ENCODE results near the gene PGP.
A peak's percentile ranks its signal among the peaks of the same experiment; 100 is the strongest.

Gene PGP

GRCh38 chr16:2212362-2213324 lies 2.0 kb downstream of the PGP start:
- TF ChIP-seq CTCF (IDR thresholded peaks at IDR 0.05; ENCODE audit: borderline replicate concordance, extremely low read depth, low read length, poor library complexity, severe bottlenecking) (no peak), EZH2 (IDR thresholded peaks at IDR 0.05; ENCODE audit: borderline replicate concordance, low read depth, low read length, severe bottlenecking) (no peak)
- no peak overlapping the region for H2AFZ ChIP-seq (ENCODE audit: low read depth, low read length)
- peaks cover 60% of the 10 kb centered on the region for H3K36me3 ChIP-seq (ENCODE audit: insufficient read depth, low read length)
- peak overlapping the region; percentile 99 for H3K9ac ChIP-seq (ENCODE audit: low read depth, low read length)
- peak overlapping the region; percentile 94 to 98; a peak in 3 of 4 replicates for H3K4me3 ChIP-seq (ENCODE audit: low read depth in 1 of 2, low read length in 2 of 2)
- DNase-seq, result no peak
- peaks cover 42% of the 10 kb centered on the region for H3K4me1 ChIP-seq (ENCODE audit: insufficient read depth, low read length)
- H3K27ac ChIP-seq (ENCODE audit: low read length), result no peak overlapping the region
- peak overlapping the region; percentile 99 for H3K4me2 ChIP-seq (ENCODE audit: insufficient read depth, low read length)
- H3K9me3 ChIP-seq (ENCODE audit: insufficient read depth, low read length, severe bottlenecking), result no peaks in the 10 kb centered on the region
- H4K20me1 ChIP-seq (ENCODE audit: insufficient read depth, low read length), result peaks cover 29% of the 10 kb centered on the region
- no peak for ATAC-seq (ENCODE audit: insufficient read depth, low read depth)
- H3K27me3 ChIP-seq (ENCODE audit: insufficient read depth, low read length, poor library complexity), result no peaks in the 10 kb centered on the region
- H3K79me2 ChIP-seq (ENCODE audit: insufficient read depth, low read length), result peaks cover 48% of the 10 kb centered on the region

GRCh38 chr16:2211923-2212347 lies 2.7 kb downstream of the PGP start:
- TF ChIP-seq CTCF (IDR thresholded peaks at IDR 0.05; ENCODE audit: borderline replicate concordance, extremely low read depth, low read length, poor library complexity, severe bottlenecking) (no peak), EZH2 (IDR thresholded peaks at IDR 0.05; ENCODE audit: borderline replicate concordance, low read depth, low read length, severe bottlenecking) (no peak)
- no peak overlapping the region for H3K27ac ChIP-seq (ENCODE audit: low read length)
- peaks cover 29% of the 10 kb centered on the region for H4K20me1 ChIP-seq (ENCODE audit: insufficient read depth, low read length)
- H3K4me1 ChIP-seq (ENCODE audit: insufficient read depth, low read length), result peaks cover 49% of the 10 kb centered on the region
- ATAC-seq (ENCODE audit: insufficient read depth, low read depth) (no peak), DNase-seq (no peak)
- peak overlapping the region; percentile 99; the same call in 1 of the 2 replicates for H3K9ac ChIP-seq (ENCODE audit: low read depth, low read length)
- peak overlapping the region in 1 of 2 experiments; percentile 22; a peak in 1 of 4 replicates for H3K4me3 ChIP-seq (ENCODE audit: low read depth in 1 of 2, low read length in 2 of 2)
- no peaks in the 10 kb centered on the region for H3K27me3 ChIP-seq (ENCODE audit: insufficient read depth, low read length, poor library complexity)
- H2AFZ ChIP-seq (ENCODE audit: low read depth, low read length), result no peak overlapping the region
- H3K9me3 ChIP-seq (ENCODE audit: insufficient read depth, low read length, severe bottlenecking), result no peaks in the 10 kb centered on the region
- H3K79me2 ChIP-seq (ENCODE audit: insufficient read depth, low read length), result peaks cover 55% of the 10 kb centered on the region
- H3K36me3 ChIP-seq (ENCODE audit: insufficient read depth, low read length), result peaks cover 67% of the 10 kb centered on the region
- H3K4me2 ChIP-seq (ENCODE audit: insufficient read depth, low read length), result peak overlapping the region; percentile 99; the same call in 1 of the 2 replicates

- no peak within 1 kb of the TSS for H3K4me3 ChIP-seq (ENCODE audit: low read depth in 1 of 2, low read length in 2 of 2)
- peaks cover 62% of the 10 kb centered on the region for H3K79me2 ChIP-seq (ENCODE audit: insufficient read depth, low read length)
- peaks cover 29% of the 10 kb centered on the region for H4K20me1 ChIP-seq (ENCODE audit: insufficient read depth, low read length)
- H3K4me1 ChIP-seq (ENCODE audit: insufficient read depth, low read length), result peaks cover 50% of the 10 kb centered on the region
- H3K4me2 ChIP-seq (ENCODE audit: insufficient read depth, low read length), result 0 out of 2 replicates have a peak within 1 kb of the TSS, but pooled peaks have one; percentile 99
- H3K9me3 ChIP-seq (ENCODE audit: insufficient read depth, low read length, severe bottlenecking), result no peaks in the 10 kb centered on the region
- TF ChIP-seq CTCF (IDR thresholded peaks at IDR 0.05; ENCODE audit: borderline replicate concordance, extremely low read depth, low read length, poor library complexity, severe bottlenecking) (no peak), EZH2 (IDR thresholded peaks at IDR 0.05; ENCODE audit: borderline replicate concordance, low read depth, low read length, severe bottlenecking) (no peak)
- peaks cover 71% of the 10 kb centered on the region for H3K36me3 ChIP-seq (ENCODE audit: insufficient read depth, low read length)
- no peak within 1 kb of the TSS for H2AFZ ChIP-seq (ENCODE audit: low read depth, low read length)
- DNase-seq (no peak), ATAC-seq (ENCODE audit: insufficient read depth, low read depth) (no peak)
- no peaks in the 10 kb centered on the region for H3K27me3 ChIP-seq (ENCODE audit: insufficient read depth, low read length, poor library complexity)
- H3K9ac ChIP-seq (ENCODE audit: low read depth, low read length), result no peak within 1 kb of the TSS
- no peak within 1 kb of the TSS for H3K27ac ChIP-seq (ENCODE audit: low read length)
Observed at GRCh38 chr16:2210386-2211365, 4.0 kb downstream of the PGP start, which contains the start of gene BRICD5. Gene BRICD5 (minus strand): TSS chr16:2210863. CDS start chr16:2210833, 30 bp downstream.

Measured in DND-41 (cell line).